ENCODE results near the gene CDKAL1.
"Not testable (repeated sequence)": the region's sequence is repeated elsewhere in the genome, so short reads cannot be mapped to it uniquely, and the experiment has no call there.

CDKAL1 gene

GRCh38 chr6:20755631-20756030, 221.4 kb downstream of the CDKAL1 start:
- DNase-seq = no peak

- DNase-seq = not testable (repeated sequence)
These were observed 222.4 kb downstream of the CDKAL1 start for GRCh38 chr6:20756584-20757147.

- no peak for DNase-seq
These were observed 223.5 kb downstream of the CDKAL1 start for GRCh38 chr6:20757761-20758160.

- DNase-seq = no peak
These were observed 229.0 kb downstream of the CDKAL1 start for GRCh38 chr6:20763296-20763695.

GRCh38 chr6:20769631-20770030, 235.4 kb downstream of the CDKAL1 start:
- no peak for DNase-seq

- DNase-seq = no peak
These were observed 236.5 kb downstream of the CDKAL1 start for GRCh38 chr6:20770773-20771172.

- DNase-seq = no peak
These were observed 237.2 kb downstream of the CDKAL1 start for GRCh38 chr6:20771409-20771808.

GRCh38 chr6:20773822-20774221, 239.6 kb downstream of the CDKAL1 start:
- no peak for DNase-seq

GRCh38 chr6:20775981-20776380, 241.7 kb downstream of the CDKAL1 start:
- DNase-seq = no peak

- DNase-seq = no peak
These were observed 243.5 kb downstream of the CDKAL1 start for GRCh38 chr6:20777801-20778200.

GRCh38 chr6:20778459-20778858, 244.2 kb downstream of the CDKAL1 start:
- no peak for DNase-seq

- DNase-seq = no peak
These were observed 244.7 kb downstream of the CDKAL1 start for GRCh38 chr6:20778912-20779311.

GRCh38 chr6:20789162-20789561, 254.9 kb downstream of the CDKAL1 start:
- DNase-seq = no peak

GRCh38 chr6:20790032-20790791, 256.0 kb downstream of the CDKAL1 start:
- DNase-seq = no peak

- no peak for DNase-seq
These were observed 256.8 kb downstream of the CDKAL1 start for GRCh38 chr6:20791074-20791473.

- DNase-seq = no peak
These were observed 257.7 kb downstream of the CDKAL1 start for GRCh38 chr6:20791944-20792343.

GRCh38 chr6:20793174-20793573, 258.9 kb downstream of the CDKAL1 start:
- no peak for DNase-seq

- no peak for DNase-seq
These were observed 263.3 kb downstream of the CDKAL1 start for GRCh38 chr6:20797597-20797996.

- no peak for DNase-seq
These were observed 266.0 kb downstream of the CDKAL1 start for GRCh38 chr6:20800229-20800628.

GRCh38 chr6:20800653-20801052, 266.4 kb downstream of the CDKAL1 start:
- DNase-seq = no peak

GRCh38 chr6:20801595-20801994, 267.3 kb downstream of the CDKAL1 start:
- no peak for DNase-seq

- no peak for DNase-seq
These were observed 268.3 kb downstream of the CDKAL1 start for GRCh38 chr6:20802596-20802995.

- DNase-seq = no peak
These were observed 270.8 kb downstream of the CDKAL1 start for GRCh38 chr6:20805021-20805420.

- no peak for DNase-seq
These were observed 272.4 kb downstream of the CDKAL1 start for GRCh38 chr6:20806669-20807068.

GRCh38 chr6:20808439-20808838, 274.2 kb downstream of the CDKAL1 start:
- no peak for DNase-seq
